ENCODE results near the gene MEX3C.

Gene MEX3C

GRCh38 chr18:51197661-51198424 lies at the start of gene MEX3C:
TSS of gene MEX3C (minus strand) at chr18:51197681. CDS start at chr18:51197320, 361 bp downstream.
- FAIRE-seq = peak; percentile 100
- DNase-seq (ENCODE audit: extremely low spot score, insufficient read length, low read depth) = peak; percentile 89

- FAIRE-seq (no peak), DNase-seq (ENCODE audit: extremely low spot score, insufficient read length, low read depth) (no peak)
Measured at GRCh38 chr18:51241226-51241625, 43.7 kb upstream of the MEX3C start.

- DNase-seq (ENCODE audit: extremely low spot score, insufficient read length, low read depth) = no peak
Measured at GRCh38 chr18:51236225-51236624, 38.7 kb upstream of the MEX3C start.

DNA sequence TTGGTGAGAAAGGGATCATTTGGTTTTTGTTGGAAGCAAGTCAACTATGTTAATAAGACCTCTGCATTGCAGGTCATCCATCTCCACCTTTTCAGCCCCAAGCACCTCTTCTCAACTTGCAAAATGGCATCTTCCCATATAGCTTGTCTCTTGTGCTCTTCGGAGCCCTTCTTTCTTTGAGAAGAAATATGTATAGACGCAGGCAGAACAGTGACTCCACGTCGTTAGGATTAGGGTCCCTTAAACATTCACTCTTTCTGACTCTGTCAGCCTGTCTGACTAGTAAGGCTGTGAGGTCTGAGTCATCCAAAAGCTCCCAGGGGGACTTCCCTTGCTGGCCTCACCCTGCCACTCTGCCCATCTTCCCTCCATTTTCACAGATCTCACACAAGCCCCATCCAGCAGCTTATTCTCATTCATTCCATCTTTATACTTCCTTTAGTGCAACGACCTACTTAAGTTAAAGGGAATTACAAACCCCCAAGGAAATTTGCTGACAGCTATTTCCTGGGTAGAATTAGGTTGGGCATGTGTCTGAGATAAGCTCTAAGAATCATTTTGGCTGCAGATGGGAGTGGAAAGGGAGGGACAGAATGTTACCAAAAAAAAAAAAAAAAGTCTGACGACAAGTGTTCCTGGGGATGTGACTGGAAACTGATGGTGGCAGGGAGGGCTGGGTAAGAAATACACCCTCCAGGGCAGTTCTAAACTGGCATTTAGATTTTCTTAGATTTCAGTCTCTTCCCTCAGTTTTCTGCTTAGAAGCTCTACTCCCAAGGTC lies 37.7 kb upstream of the MEX3C start:
- no peak for FAIRE-seq
- DNase-seq (ENCODE audit: extremely low spot score, insufficient read length, low read depth) = no peak

More at GRCh38 chr18:51236225-51236624, 38.7 kb upstream of the MEX3C start:
- FAIRE-seq = no peak

DNA sequence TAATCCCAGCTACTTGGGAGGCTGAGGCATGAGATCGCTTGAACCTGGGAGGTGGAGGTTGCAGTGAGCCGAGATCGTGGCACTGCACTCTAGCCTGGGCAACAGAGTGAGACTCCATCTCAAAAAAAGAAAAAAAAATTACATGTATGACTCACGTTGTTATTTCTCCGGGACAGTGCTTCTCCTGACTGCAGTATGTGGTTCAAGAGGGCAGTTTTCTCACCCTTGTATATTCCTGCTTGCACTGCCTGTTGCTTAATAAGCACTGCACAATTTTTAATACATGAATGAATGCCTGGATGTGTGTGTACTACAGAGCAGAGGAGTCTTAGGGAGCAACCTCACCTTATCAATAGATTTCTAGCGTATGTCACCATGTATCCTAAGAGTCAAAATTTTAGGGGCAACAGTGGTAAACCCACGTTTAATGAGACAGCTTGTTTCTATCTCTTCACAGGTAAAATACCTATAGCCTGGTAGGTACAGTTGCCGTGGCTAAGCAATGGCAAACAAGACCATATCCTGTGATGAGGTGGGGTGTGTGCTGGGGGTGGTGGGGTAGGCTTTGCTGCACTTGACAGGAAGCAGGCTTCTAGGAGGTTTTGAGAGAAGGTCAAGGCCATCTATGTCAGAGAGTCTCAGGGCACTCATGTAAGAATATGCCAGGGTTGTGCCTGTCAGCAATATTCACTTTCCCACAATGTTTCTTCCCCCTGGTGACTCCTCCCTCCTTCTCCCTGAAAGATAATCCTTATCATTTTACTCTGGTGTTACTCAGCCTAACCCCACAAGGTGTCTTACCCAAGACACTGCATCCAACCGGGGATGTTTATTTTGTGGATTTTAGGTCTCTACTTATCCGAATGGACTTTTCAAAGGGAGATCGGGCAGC lies 36.9 kb upstream of the MEX3C start:
- no peak for FAIRE-seq

GRCh38 chr18:51229328-51229727 lies 31.8 kb upstream of the MEX3C start:
- no peak for FAIRE-seq
- no peak for DNase-seq (ENCODE audit: extremely low spot score, insufficient read length, low read depth)

More for the DNA sequence above, 36.9 kb upstream of the MEX3C start:
- no peak for DNase-seq (ENCODE audit: extremely low spot score, insufficient read length, low read depth)

- FAIRE-seq (no peak), DNase-seq (ENCODE audit: extremely low spot score, insufficient read length, low read depth) (no peak)
Measured at GRCh38 chr18:51227660-51228059, 30.2 kb upstream of the MEX3C start.

DNA sequence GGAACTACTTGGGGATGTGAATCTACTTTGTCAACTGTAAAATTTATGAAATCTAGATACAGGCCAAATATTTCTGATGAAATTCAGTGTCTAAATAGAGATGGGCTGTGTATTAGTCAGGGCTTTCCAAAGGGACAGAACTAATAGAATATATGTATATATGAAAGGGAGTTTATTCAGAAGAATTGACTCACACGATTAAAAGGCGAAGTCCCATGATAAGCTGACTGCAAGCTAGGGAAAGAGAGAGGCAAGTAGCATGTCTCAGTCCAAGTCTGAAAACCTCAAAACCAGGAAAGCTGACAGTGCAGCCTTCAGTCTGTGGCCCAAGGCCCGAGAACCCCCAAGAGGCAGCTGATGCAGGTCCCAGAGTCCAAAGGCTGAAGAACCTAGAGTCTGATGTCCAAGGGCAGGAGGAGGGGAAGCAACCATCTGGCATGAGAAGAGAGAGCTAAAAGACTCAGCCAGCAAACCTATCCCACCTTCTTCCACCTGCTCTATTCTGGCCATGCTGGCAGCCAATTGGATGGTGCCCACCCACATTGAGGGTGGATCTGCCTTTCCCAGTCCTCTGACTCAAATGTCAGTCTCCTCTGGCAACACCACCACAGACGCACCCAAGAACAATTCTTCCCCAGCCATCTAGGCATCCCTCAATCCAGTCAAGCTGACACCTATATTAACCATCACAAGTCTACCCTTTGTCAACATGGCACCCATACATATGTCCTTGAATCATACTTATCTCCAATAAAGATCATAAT lies 29.3 kb upstream of the MEX3C start:
- FAIRE-seq (no peak), DNase-seq (ENCODE audit: extremely low spot score, insufficient read length, low read depth) (no peak)

GRCh38 chr18:51226068-51226467 lies 28.6 kb upstream of the MEX3C start:
- no peak for DNase-seq (ENCODE audit: extremely low spot score, insufficient read length, low read depth)
- no peak for FAIRE-seq

GRCh38 chr18:51212606-51213005 lies 15.1 kb upstream of the MEX3C start:
- DNase-seq (ENCODE audit: extremely low spot score, insufficient read length, low read depth) (no peak), FAIRE-seq (no peak)

DNA sequence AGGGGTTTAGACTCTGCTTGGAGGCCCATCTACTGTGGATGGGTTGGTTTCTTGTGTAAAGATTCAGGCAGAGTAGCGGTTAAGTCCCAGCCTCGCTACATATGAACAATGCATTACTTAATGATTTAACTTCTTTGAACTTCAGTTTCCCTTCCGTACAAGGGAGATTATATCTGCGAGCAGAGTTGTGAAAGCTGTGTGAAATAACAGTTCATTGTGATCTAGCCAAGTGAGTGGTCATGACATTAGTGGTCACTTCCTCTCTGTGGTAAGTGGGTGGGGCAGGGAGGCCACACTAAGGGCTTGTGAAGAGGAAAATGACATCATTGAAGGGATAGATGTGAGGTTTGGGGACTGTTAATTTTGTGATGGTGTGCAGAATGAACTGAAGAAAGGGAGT lies 14.1 kb upstream of the MEX3C start:
- DNase-seq (ENCODE audit: extremely low spot score, insufficient read length, low read depth) = no peak
- FAIRE-seq = peak; percentile 63

DNA sequence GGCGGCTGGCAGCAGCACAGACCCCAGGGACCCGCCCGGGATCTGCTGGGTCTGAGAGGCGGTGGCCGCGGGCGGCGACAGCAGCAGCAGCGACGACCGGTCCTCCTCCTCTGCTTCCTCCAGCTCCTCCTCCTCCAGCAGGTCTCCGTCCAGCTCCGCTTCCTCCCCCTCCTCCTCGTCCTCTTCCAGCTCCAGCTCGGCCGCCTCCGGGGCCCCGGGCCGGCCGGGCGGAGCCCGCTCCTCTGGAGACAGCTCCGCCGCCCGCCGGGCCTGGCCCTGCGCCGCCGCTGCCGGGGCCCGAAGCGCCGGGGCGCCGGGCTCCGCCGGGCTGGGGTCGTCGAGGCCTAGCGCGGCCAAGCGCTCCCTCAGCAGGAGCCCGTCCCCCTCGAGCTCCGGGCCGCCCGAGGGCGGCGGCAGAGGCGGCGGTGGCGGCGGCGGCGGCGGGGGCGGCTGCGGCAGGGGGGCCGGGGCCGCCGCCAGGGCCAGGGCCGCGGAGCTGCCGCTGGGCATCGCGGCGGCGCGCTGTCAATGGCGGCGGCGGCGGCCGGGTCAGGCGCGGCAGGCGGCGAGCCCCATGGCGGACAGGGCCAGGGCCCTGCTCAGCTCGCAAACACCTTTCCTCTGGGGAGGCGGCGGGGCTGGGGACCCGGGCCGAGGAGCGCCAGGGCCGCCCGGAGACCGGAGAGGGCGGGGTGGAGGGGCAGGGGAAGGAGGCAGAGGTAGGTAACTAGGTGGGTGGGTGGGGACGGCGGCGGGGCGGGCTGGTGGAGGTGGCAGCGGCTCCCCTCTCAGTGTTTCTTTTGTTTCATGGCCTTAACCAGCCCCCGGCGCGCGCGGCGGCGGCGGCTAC lies 445 bp downstream of the MEX3C start:
- no peak for FAIRE-seq

DNA sequence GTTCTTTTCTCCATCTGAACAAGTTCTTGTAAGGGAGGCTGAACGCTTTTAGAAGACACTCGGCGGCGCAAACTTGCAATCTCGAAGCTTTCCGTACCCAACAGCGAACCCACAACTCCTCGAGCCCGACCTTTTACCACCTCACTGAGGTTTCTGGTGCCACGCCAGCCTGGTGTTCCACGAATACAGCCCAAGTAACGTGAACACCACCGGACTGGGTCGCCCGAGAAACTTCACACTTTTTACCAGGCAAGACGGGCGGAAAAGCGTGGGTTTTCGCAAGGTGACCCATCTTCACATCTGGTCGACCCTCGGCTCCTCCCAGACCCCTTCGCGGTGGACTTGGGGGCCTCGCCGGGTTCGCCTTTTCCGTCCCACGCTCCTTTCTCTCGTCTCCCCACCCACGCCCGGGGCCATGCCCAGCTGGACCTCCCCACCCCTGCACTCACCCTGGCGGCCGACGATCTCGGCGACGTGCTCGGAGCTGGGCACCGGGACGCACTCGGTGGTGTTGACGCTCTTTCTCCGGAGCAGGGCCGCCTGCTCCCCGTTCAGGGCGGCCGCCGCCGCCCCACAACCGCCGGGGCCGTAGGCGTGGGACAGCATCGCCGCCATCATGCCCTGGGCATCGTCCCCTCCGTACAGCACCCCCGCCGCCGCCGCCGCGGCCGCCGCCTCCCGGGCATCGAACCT lies 1.2 kb downstream of the MEX3C start:
- DNase-seq (ENCODE audit: extremely low spot score, insufficient read length, low read depth) = no peak
- FAIRE-seq = peak; percentile 49

More for the DNA sequence above, 445 bp downstream of the MEX3C start:
- no peak for DNase-seq (ENCODE audit: extremely low spot score, insufficient read length, low read depth)

GRCh38 chr18:51195451-51196117 lies 1.9 kb downstream of the MEX3C start:
- DNase-seq (ENCODE audit: extremely low spot score, insufficient read length, low read depth) (no peak), FAIRE-seq (peak; percentile 80)

GRCh38 chr18:51195086-51195450 lies 2.4 kb downstream of the MEX3C start:
- DNase-seq (ENCODE audit: extremely low spot score, insufficient read length, low read depth) (no peak), FAIRE-seq (no peak)

DNA sequence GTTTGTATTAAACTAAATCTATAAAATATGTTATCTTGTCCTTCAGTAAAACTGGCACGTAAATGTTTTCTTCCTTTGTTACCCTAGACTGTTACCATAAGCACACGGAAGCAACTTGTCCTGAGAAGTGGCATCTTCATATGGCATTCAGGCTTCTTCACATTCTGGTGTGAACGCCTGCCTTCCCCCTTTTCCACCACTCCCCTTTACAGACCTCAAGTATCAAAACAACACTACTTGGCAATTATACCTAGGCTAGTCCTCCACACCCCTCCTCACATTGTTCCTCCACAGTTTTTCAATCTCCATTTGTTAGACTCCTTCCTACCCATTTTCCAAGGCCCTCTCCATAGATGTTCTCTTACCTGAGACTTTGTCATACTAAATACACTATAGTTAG lies 2.9 kb downstream of the MEX3C start:
- no peak for FAIRE-seq
- no peak for DNase-seq (ENCODE audit: extremely low spot score, insufficient read length, low read depth)

DNA sequence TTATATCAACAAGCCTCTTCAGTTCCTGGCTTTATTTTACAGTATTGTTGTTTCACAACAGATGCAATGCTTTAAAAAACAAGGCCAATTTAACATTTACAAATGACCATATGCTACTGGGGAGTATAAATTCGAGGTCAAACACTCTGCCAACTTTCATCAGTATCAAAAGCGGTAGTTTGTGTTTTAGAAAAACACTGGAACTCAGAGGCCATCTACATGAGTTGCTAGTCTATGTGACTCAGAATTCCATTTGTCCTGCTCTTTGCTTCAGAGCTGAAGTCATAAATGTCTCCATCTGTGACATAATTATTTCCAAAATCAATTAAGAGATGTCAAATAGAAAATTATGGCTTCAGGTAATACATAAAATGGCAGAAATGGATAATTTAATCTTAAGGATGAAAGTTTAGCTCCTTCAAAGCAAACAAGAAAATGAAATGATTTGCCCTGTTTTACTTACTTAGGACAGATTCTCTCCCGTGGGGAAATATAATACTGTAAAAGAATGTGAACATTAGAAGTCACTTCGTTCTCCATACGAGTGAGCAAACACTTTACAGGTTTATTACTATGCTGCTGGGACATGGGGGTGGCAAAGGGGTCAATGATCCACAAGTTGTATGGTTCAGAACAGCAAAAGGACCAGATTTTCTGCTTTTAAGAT lies 3.7 kb downstream of the MEX3C start:
- FAIRE-seq (peak; percentile 48), DNase-seq (ENCODE audit: extremely low spot score, insufficient read length, low read depth) (no peak)

Measured in GM18507 (cell line).